ENCODE data around the gene CSF3R.
A peak's percentile ranks its signal among the peaks of the same experiment; 100 is the strongest.

The CSF3R gene

GRCh38 chr1:36464605-36465393, 17.9 kb downstream of the CSF3R start:
- TF ChIP-seq, protein P1, sequence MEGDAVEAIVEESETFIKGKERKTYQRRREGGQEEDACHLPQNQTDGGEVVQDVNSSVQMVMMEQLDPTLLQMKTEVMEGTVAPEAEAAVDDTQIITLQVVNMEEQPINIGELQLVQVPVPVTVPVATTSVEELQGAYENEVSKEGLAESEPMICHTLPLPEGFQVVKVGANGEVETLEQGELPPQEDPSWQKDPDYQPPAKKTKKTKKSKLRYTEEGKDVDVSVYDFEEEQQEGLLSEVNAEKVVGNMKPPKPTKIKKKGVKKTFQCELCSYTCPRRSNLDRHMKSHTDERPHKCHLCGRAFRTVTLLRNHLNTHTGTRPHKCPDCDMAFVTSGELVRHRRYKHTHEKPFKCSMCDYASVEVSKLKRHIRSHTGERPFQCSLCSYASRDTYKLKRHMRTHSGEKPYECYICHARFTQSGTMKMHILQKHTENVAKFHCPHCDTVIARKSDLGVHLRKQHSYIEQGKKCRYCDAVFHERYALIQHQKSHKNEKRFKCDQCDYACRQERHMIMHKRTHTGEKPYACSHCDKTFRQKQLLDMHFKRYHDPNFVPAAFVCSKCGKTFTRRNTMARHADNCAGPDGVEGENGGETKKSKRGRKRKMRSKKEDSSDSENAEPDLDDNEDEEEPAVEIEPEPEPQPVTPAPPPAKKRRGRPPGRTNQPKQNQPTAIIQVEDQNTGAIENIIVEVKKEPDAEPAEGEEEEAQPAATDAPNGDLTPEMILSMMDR (IDR thresholded peaks at IDR 0.05), result no peak
- H3K27ac ChIP-seq, result peak overlapping the region; percentile 90 to 93
- H3K4me3 ChIP-seq, result peak overlapping the region; percentile 85
- no peak for DNase-seq (ENCODE audit: low spot score)

- H3K27ac ChIP-seq, result peak within 1 kb of the TSS; percentile 90 to 93
- H3K4me3 ChIP-seq, result peak within 1 kb of the TSS; percentile 85
- TF ChIP-seq, protein P1 (IDR thresholded peaks at IDR 0.05), result no peak
- peak; percentile 95 for DNase-seq (ENCODE audit: low spot score)
Measured at GRCh38 chr1:36463803-36464604, 18.7 kb downstream of the CSF3R start, which contains the start of gene MRPS15. MRPS15 (minus strand) TSS chr1:36464384; CDS start chr1:36464275, 109 bp downstream.

GRCh38 chr1:36463463-36463802, 19.3 kb downstream of the CSF3R start:
- no peak for DNase-seq (ENCODE audit: low spot score)
- TF ChIP-seq, protein P1 (IDR thresholded peaks at IDR 0.05), result no peak
- peak overlapping the region; percentile 85 for H3K4me3 ChIP-seq
- H3K27ac ChIP-seq, result peak overlapping the region in 1 of 2 donors; percentile 90

DNA sequence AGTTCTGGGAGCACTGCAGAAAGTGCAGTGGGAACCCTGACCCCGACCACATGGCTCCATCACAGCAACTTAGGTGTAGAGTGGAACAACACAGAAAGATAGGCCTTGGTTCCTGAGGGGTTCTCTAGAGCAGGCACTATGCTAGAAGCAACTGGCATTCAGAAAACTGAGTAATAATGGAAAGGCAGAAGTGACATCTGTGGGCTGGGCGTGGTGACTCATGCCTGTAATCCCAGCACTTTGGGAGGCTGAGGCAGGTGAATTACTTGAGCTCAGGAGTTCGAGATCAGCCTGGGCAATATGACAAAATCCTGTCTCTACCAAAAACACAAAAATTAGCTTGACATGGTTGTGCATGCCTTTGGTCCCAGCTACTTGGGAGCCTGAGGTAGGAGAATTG, 23.8 kb downstream of the CSF3R start:
- TF ChIP-seq, protein P1 (IDR thresholded peaks at IDR 0.05), result no peak
- H3K4me3 ChIP-seq, result no peak overlapping the region
- no peak for DNase-seq (ENCODE audit: low spot score)
- no peak overlapping the region for H3K27ac ChIP-seq

DNA sequence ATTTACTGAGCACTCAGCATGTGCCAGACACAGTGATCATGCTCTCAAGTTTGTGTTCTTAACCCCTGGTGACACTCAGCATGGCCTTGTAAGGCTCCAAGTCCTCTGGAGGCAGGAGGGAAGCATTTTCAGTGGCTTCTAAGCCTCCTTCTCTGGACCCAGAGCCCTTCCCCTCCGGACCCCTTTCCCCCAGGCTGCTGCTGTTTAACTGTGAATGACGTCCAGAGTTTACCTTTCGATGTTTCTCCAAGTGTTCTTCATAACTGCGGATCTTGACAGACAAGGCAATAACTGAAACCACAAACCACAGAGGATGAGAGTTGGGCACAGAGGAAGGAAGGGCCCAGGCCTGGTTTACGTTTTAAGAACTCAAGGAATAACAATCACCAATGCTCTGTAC, 25.0 kb downstream of the CSF3R start:
- no peak overlapping the region for H3K27ac ChIP-seq
- TF ChIP-seq, protein P1 (IDR thresholded peaks at IDR 0.05), result no peak
- no peak overlapping the region for H3K4me3 ChIP-seq
- no peak for DNase-seq (ENCODE audit: low spot score)

DNA sequence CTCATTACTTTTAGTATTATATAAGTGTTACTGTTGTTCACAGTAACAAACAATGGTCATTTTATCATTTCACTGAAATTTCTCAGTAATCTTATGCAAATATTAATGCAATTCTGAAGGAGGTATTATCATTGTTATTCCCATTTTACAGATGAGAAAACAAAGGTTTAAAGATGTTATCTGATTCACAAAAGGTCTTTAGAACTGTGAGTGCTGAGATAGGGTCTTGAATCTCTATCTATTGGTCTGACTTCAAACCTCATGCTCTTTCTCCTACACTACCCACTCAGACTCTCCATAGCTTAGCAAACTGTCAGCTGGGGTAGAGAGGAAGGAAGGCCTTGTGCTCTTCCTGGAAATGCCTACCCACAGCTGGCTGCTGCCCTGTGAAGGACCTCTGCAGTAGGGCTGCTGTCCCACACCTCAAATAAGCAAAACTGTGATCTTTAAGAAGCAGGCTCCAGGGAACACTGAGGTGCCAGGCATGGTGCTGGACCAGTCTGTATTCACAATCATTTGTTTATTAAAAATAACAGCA, 26.3 kb downstream of the CSF3R start:
- Histone ChIP-seq H3K27ac (no peak overlapping the region), H3K4me3 (no peak overlapping the region)
- TF ChIP-seq, protein P1 (IDR thresholded peaks at IDR 0.05), result no peak
- no peak for DNase-seq (ENCODE audit: low spot score)
